Mesothelial cell of epicardium (in vitro differentiated cells): ENCODE measurements around the gene DENND4A. TPM values are rescaled to one million over a fixed set of nuclear protein-coding genes. Genes with fewer than 3 reads are reported as not detected.

ENCODE experiments used
- DNase-seq, 2 experiments: peaks; one replicate each; pipeline ENCODE4 v3.0.0; 2021; ENCODE audit warnings: low spot score in 2 of 2; ENCODE audit not compliant: unreplicated experiment in 2 of 2
- H3K27ac Mint-ChIP-seq: 2 replicates; pipeline ENCODE4 v1.8.0; 2021; ENCODE audit warnings: mixed read lengths
- H3K27me3 Mint-ChIP-seq: 2 replicates; pipeline ENCODE4 v1.8.0; 2021; ENCODE audit warnings: low read depth, mixed read lengths
- H3K36me3 Mint-ChIP-seq: 2 replicates; pipeline ENCODE4 v1.8.0; 2021; ENCODE audit warnings: mixed read lengths
- H3K4me1 Mint-ChIP-seq: 2 replicates; pipeline ENCODE4 v1.8.0; 2021; ENCODE audit warnings: mixed read lengths
- H3K4me3 Mint-ChIP-seq: 2 replicates; pipeline ENCODE4 v1.8.0; 2021; ENCODE audit warnings: mild to moderate bottlenecking, moderate library complexity, mixed read lengths
- H3K9me3 Mint-ChIP-seq: 2 replicates; pipeline ENCODE4 v1.8.0; 2021; ENCODE audit warnings: mixed read lengths
- total RNA-seq: library from RNA; stranded (reverse); gene quantifications from 3 replicates; pipeline ENCODE4 v1.2.1, GENCODE V29; 2021
- TF ChIP-seq, protein P1 (sequence below): fragments of 200-600 bp; sonication (generic); IDR thresholded peaks from one replicate; pipeline ENCODE4 v1.5.0; 2021; ENCODE audit warnings: antibody characterized with exemption; ENCODE audit not compliant: unreplicated experiment

DENND4A gene
- total RNA-seq, 1 donor from 2014 or later, result 23.3 TPM

DNA sequence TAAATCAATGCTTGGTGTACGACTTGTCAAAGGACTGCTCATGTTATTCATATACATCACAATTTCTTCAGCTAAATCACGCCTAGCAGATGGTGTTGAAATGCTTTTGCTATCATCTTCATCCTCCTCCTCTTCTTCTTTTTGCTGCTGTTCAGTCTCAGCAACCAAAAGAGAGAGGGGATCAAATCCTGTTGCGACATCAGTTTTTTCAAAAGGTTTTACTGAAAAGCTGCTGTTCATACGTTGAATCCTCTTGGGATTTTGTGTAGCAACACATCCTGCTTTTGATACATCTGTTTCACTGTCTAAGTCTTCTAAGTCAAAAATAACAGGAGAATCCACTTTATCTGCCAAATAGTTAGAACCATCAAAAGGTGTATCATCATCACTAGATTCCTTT lies 101.3 kb downstream of the DENND4A start:
- no peaks in the 10 kb centered on the region for H3K27me3 Mint-ChIP-seq
- peaks cover 18% of the 10 kb centered on the region for H3K9me3 Mint-ChIP-seq
- TF ChIP-seq, protein P1, sequence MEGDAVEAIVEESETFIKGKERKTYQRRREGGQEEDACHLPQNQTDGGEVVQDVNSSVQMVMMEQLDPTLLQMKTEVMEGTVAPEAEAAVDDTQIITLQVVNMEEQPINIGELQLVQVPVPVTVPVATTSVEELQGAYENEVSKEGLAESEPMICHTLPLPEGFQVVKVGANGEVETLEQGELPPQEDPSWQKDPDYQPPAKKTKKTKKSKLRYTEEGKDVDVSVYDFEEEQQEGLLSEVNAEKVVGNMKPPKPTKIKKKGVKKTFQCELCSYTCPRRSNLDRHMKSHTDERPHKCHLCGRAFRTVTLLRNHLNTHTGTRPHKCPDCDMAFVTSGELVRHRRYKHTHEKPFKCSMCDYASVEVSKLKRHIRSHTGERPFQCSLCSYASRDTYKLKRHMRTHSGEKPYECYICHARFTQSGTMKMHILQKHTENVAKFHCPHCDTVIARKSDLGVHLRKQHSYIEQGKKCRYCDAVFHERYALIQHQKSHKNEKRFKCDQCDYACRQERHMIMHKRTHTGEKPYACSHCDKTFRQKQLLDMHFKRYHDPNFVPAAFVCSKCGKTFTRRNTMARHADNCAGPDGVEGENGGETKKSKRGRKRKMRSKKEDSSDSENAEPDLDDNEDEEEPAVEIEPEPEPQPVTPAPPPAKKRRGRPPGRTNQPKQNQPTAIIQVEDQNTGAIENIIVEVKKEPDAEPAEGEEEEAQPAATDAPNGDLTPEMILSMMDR, result no peak
- no peak overlapping the region for H3K27ac Mint-ChIP-seq
- DNase-seq, result no peak
- no peak overlapping the region for H3K4me3 Mint-ChIP-seq
- peaks cover 3% of the 10 kb centered on the region for H3K4me1 Mint-ChIP-seq
- H3K36me3 Mint-ChIP-seq, result peaks cover 43% of the 10 kb centered on the region

DNA sequence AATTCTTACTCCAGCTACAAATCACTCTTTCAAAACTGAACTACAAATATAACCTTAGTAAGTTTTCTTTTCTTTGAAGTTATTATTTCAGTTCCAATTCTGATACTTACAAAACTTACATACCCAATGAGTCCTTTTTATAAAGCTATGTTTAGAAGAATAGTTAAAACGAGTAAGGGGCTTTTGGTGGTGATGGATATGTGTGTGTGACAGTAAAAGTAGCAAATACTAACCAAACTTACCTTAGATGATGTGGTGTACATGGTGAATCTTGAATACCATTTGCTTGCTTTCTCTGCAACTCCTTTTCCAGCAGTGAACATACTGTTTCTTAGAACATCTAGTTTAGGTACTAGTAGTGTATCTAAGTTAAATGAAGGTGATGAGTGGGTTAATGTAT lies 101.9 kb downstream of the DENND4A start:
- no peak overlapping the region for H3K4me3 Mint-ChIP-seq
- H3K36me3 Mint-ChIP-seq, result peaks cover 43% of the 10 kb centered on the region
- H3K27ac Mint-ChIP-seq, result no peak overlapping the region

DNA sequence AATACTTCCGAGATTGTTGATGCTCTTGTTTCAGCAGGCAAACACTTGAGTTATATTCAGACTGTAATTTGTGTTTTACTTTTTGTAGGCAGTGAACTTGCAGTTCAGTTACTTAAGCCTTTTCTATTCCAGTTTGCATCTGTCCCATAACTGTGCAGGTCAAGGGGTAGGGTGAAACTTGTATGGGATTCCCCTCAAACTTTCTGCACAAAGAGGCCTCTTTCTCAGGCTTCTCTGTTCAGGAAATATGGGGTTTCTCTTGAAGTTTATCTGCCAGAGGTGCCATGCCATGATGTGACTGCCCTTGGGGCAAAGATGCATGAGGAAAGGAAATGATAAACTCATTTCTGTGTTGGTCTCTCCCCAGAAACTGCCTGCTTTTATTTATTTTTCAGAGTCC lies 103.6 kb downstream of the DENND4A start:
- Mint-ChIP-seq H3K9me3 (peaks cover 18% of the 10 kb centered on the region), H3K36me3 (peaks cover 45% of the 10 kb centered on the region), H3K27me3 (no peaks in the 10 kb centered on the region), H3K4me1 (no peaks in the 10 kb centered on the region), H3K4me3 (no peak overlapping the region), H3K27ac (no peak overlapping the region)
- DNase-seq, result no peak
- TF ChIP-seq, protein P1, result no peak

More for the DNA sequence above, 101.9 kb downstream of the DENND4A start:
- Mint-ChIP-seq H3K9me3 (peaks cover 18% of the 10 kb centered on the region), H3K27me3 (no peaks in the 10 kb centered on the region), H3K4me1 (peaks cover 3% of the 10 kb centered on the region)
- no peak for DNase-seq
- TF ChIP-seq, protein P1, result no peak

DNA sequence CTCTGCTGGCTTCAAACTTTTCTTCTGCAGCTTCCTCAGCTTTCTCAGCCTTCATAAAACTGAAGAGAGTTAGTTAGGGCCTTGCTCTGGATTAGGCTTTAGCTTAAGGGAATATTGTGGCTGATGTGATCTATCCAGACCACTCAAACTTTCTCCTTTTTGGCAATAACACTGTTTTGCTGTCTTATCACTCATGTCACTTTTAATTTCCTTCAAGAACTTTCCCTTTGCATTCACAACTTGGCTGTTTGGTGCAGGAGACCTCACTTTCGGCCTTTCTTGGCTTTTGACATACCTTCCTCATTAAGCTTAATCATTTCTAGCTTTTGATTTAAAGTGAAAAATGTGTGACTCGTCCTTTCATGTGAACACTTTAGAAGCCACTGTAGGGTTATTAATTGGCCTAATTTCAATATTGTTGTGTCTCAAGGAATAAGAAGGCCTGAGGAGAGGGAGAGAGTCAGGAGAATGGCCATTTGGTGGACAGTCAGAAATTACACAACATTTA lies 109.6 kb downstream of the DENND4A start:
- Mint-ChIP-seq H3K4me1 (no peaks in the 10 kb centered on the region), H3K9me3 (peaks cover 13% of the 10 kb centered on the region), H3K36me3 (peaks cover 8% of the 10 kb centered on the region), H3K27me3 (no peaks in the 10 kb centered on the region), H3K27ac (no peak overlapping the region), H3K4me3 (no peak overlapping the region)
- no peak for DNase-seq
- TF ChIP-seq, protein P1, result no peak

DNA sequence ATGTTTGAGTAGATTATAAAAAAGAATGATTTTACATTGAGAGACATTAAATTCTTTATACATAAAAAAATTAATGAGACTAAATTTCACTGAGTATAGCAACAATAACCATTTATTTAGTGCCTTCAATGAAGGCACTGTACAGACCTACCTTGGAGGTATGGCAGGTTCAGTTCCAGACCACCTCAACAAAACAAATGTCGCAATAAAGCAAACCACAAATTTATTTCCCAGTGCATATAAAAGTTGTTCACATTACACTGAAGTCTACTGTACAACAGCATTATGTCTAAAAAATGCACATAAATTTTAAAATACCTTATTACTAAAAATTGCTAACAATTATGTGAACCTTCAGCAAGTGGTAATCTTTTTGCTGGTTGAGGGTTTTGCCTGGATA lies 111.5 kb downstream of the DENND4A start:
- TF ChIP-seq, protein P1, result no peak
- Mint-ChIP-seq H3K9me3 (peaks cover 7% of the 10 kb centered on the region), H3K36me3 (peaks cover 2% of the 10 kb centered on the region), H3K4me3 (no peak overlapping the region), H3K4me1 (no peaks in the 10 kb centered on the region), H3K27me3 (no peaks in the 10 kb centered on the region), H3K27ac (no peak overlapping the region)
- no peak for DNase-seq

DNA sequence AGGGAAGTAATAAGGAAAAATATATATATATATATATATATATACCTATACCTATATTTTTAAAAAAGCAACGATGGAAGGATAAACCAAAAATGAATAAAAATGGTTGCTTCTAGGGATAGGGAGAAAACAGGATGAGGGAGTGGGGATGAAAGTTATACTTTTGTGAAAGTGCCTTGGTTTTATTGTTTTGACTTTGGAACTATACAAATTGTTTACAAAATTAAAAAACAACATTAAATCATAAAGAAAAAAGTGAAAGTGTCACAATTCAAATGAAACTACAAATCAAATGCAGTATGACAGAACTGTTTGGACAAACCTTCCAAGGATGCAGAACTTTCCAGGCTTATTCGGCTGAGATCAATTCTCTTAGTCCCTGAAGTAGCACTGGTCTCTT lies 116.0 kb downstream of the DENND4A start:
- DNase-seq, result no peak
- Mint-ChIP-seq H3K27me3 (no peaks in the 10 kb centered on the region), H3K4me1 (no peaks in the 10 kb centered on the region), H3K36me3 (peaks cover 4% of the 10 kb centered on the region), H3K27ac (no peak overlapping the region), H3K9me3 (no peaks in the 10 kb centered on the region), H3K4me3 (no peak overlapping the region)
- TF ChIP-seq, protein P1, result no peak
